HepG2 (cell line): ENCODE data around the gene ARSB. TPM values are rescaled to one million over a fixed set of nuclear protein-coding genes. Genes with fewer than 3 reads are reported as not detected.

Source experiments
- ARID4A ChIP-seq: sonication (generic); formaldehyde crosslinking; IDR thresholded peaks from 2 replicates; pipeline ENCODE4 v1.5.0; 2020; ENCODE audit warnings: mild to moderate bottlenecking, missing genetic modification reagents, borderline replicate concordance
- ATF2 ChIP-seq: sonication (generic); formaldehyde crosslinking; IDR thresholded peaks from 2 replicates; pipeline ENCODE4 v1.4.0; 2020; ENCODE audit warnings: missing genetic modification reagents
- BRD4 ChIP-seq: sonication (generic); formaldehyde crosslinking; IDR thresholded peaks from 2 replicates; pipeline ENCODE4 v1.4.0; 2020; ENCODE audit warnings: missing genetic modification reagents
- GATAD2A ChIP-seq: IDR thresholded peaks from 2 replicates; pipeline ENCODE4 v1.6.1; 2016
- MYNN ChIP-seq: sonication (generic); formaldehyde crosslinking; IDR thresholded peaks from 2 replicates; pipeline ENCODE4 v1.4.0; 2020; ENCODE audit warnings: mild to moderate bottlenecking, low read depth, missing genetic modification reagents
- PRMT3 ChIP-seq: sonication (generic); formaldehyde crosslinking; IDR thresholded peaks from 2 replicates; pipeline ENCODE4 v1.8.1; 2022; ENCODE audit warnings: low read depth, mild to moderate bottlenecking, moderate library complexity, missing genetic modification reagents, borderline replicate concordance
- SP5 ChIP-seq: IDR thresholded peaks from 2 replicates; pipeline ENCODE4 v1.6.1; 2016; ENCODE audit warnings: low read depth, borderline replicate concordance
- ZNF432 ChIP-seq: sonication (generic); formaldehyde crosslinking; IDR thresholded peaks from 2 replicates; pipeline ENCODE4 v1.5.0; 2020; ENCODE audit warnings: missing genetic modification reagents, mild to moderate bottlenecking, borderline replicate concordance
- ZNF552 ChIP-seq: sonication (generic); formaldehyde crosslinking; IDR thresholded peaks from 2 replicates; pipeline ENCODE4 v1.9.0; 2022; ENCODE audit warnings: missing genetic modification reagents, mild to moderate bottlenecking, borderline replicate concordance
- ZSCAN30 ChIP-seq: sonication (generic); formaldehyde crosslinking; IDR thresholded peaks from 2 replicates; pipeline ENCODE4 v1.5.0; 2020; ENCODE audit warnings: mild to moderate bottlenecking, missing genetic modification reagents
- polyA plus RNA-seq, 8 experiments: library from polyadenylated mRNA; depleted of rRNA in 3 of 8; stranded (reverse) in 7 of 8; unstranded in 1 of 8; fragments of >200 nt; fragmentation: Illumina TruSeq in 4 of 8; extraction: Trizol in 4 of 8; gene quantifications; 2 replicates each; pipeline versions ENCODE4 v1.2.1 to v1.2.3, GENCODE V29; 2011 to 2016; ENCODE audit warnings: low read depth in 4 of 8, missing spikeins in 1 of 8, mixed read lengths in 1 of 8; ENCODE audit not compliant: insufficient read depth in 1 of 8
- total RNA-seq, 5 experiments: library from RNA; depleted of rRNA; stranded (reverse); fragments of >200 nt; fragmentation: Illumina TruSeq; extraction: Trizol; gene quantifications; 2 replicates each; pipeline ENCODE4 v1.2.3, GENCODE V29; 2016; ENCODE audit warnings: low read depth in 1 of 5
- TF ChIP-seq, protein P1 (sequence below): sonication (generic); formaldehyde crosslinking; conservative IDR thresholded peaks from 2 replicates; pipeline ENCODE4 v1.4.0; 2020; ENCODE audit warnings: missing genetic modification reagents
- TF ChIP-seq, protein P2 (sequence below): sonication (generic); formaldehyde crosslinking; IDR thresholded peaks from 2 replicates; pipeline ENCODE4 v1.8.0; 2022; ENCODE audit warnings: missing genetic modification reagents, mild to moderate bottlenecking, moderate library complexity, borderline replicate concordance
- TF ChIP-seq, protein P3 (sequence below): sonication (generic); formaldehyde crosslinking; IDR thresholded peaks from 2 replicates; pipeline ENCODE4 v1.5.1; 2020; ENCODE audit warnings: mild to moderate bottlenecking, missing genetic modification reagents, moderate library complexity
- TF ChIP-seq, protein P4 (sequence below): sonication (generic); formaldehyde crosslinking; IDR thresholded peaks from 2 replicates; pipeline ENCODE4 v1.8.1; 2023; ENCODE audit warnings: mild to moderate bottlenecking, inconsistent platforms, moderate library complexity, missing genetic modification reagents, borderline replicate concordance

The ARSB gene
- total and polyA plus RNA-seq, 2 of the 13 experiments (the other 11 are each of a cell fraction or from before 2014, with no cell fraction given), result 52.6 to 66.4 TPM

- TF ChIP-seq, protein P1, sequence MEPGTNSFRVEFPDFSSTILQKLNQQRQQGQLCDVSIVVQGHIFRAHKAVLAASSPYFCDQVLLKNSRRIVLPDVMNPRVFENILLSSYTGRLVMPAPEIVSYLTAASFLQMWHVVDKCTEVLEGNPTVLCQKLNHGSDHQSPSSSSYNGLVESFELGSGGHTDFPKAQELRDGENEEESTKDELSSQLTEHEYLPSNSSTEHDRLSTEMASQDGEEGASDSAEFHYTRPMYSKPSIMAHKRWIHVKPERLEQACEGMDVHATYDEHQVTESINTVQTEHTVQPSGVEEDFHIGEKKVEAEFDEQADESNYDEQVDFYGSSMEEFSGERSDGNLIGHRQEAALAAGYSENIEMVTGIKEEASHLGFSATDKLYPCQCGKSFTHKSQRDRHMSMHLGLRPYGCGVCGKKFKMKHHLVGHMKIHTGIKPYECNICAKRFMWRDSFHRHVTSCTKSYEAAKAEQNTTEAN (CRISPR knock-in tag), result no peak
- TF ChIP-seq PRMT3 (no peak), ATF2 (CRISPR knock-in tag) (no peak; the same call in 1 of the 2 replicates), MYNN (no peak), ZNF432 (CRISPR knock-in tag) (no peak), ARID4A (CRISPR knock-in tag) (peak; percentile 57; the same call in 1 of the 2 replicates), GATAD2A (CRISPR knock-in tag) (peak; percentile 82), SP5 (CRISPR knock-in tag) (peak; percentile 86), BRD4 (no peak), ZNF552 (CRISPR knock-in tag) (no peak), ZSCAN30 (no peak)
- TF ChIP-seq, protein P2, sequence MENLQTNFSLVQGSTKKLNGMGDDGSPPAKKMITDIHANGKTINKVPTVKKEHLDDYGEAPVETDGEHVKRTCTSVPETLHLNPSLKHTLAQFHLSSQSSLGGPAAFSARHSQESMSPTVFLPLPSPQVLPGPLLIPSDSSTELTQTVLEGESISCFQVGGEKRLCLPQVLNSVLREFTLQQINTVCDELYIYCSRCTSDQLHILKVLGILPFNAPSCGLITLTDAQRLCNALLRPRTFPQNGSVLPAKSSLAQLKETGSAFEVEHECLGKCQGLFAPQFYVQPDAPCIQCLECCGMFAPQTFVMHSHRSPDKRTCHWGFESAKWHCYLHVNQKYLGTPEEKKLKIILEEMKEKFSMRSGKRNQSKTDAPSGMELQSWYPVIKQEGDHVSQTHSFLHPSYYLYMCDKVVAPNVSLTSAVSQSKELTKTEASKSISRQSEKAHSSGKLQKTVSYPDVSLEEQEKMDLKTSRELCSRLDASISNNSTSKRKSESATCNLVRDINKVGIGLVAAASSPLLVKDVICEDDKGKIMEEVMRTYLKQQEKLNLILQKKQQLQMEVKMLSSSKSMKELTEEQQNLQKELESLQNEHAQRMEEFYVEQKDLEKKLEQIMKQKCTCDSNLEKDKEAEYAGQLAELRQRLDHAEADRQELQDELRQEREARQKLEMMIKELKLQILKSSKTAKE (CRISPR knock-in tag), result no peak
- TF ChIP-seq, protein P3, sequence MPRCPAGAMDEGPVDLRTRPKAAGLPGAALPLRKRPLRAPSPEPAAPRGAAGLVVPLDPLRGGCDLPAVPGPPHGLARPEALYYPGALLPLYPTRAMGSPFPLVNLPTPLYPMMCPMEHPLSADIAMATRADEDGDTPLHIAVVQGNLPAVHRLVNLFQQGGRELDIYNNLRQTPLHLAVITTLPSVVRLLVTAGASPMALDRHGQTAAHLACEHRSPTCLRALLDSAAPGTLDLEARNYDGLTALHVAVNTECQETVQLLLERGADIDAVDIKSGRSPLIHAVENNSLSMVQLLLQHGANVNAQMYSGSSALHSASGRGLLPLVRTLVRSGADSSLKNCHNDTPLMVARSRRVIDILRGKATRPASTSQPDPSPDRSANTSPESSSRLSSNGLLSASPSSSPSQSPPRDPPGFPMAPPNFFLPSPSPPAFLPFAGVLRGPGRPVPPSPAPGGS (CRISPR knock-in tag), result no peak
- TF ChIP-seq, protein P4, sequence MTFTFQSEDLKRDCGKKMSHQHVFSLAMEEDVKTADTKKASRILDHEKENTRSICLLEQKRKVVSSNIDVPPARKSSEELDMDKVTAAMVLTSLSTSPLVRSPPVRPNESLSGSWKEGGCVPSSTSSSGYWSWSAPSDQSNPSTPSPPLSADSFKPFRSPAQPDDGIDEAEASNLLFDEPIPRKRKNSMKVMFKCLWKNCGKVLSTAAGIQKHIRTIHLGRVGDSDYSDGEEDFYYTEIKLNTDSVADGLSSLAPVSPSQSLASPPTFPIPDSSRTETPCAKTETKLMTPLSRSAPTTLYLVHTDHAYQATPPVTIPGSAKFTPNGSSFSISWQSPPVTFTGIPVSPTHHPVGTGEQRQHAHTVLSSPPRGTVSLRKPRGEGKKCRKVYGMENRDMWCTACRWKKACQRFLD, result no peak
These were observed 5.9 kb downstream of the ARSB start (continued) for GRCh38 chr5:78979117-78979742.
